SU-DHL-6 (cell line): Measurements from ENCODE around the gene BAZ1A.

Source experiments
- EZH2phosphoT487 ChIP-seq: fragments of 200-600 bp; sonication (generic), shearing (Covaris generic); conservative IDR thresholded peaks from 2 replicates; pipeline ENCODE4 v1.6.1; 2018; ENCODE audit warnings: mild to moderate bottlenecking, antibody characterized with exemption, low read length, moderate library complexity, mixed read lengths
- TF ChIP-seq, protein P1 (sequence below): fragments of 200-600 bp; sonication (generic); IDR thresholded peaks from one replicate; pipeline ENCODE4 v1.5.1; 2017; ENCODE audit warnings: antibody characterized with exemption, mild to moderate bottlenecking, low read length, moderate library complexity; ENCODE audit not compliant: insufficient read depth, poor library complexity, severe bottlenecking

DNA sequence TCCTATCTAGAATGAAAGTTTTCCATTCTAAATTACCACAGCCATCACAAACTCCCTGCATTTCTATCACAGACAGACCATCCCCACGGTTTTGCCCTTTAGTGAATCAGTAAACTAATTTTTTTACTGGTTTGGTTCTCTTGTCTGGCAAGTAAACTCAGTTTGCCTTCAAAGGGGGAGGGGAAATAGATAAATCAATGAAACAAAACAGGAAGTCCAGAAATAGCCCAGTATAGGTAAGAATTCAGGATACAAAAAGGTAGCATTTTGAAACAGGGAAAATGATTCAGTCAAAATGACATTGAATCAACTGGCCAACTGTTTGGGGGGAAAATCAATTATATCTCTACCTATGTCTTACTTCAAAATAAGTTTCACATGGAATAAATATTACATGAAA lies 15.8 kb upstream of the BAZ1A start:
- TF ChIP-seq, protein P1, sequence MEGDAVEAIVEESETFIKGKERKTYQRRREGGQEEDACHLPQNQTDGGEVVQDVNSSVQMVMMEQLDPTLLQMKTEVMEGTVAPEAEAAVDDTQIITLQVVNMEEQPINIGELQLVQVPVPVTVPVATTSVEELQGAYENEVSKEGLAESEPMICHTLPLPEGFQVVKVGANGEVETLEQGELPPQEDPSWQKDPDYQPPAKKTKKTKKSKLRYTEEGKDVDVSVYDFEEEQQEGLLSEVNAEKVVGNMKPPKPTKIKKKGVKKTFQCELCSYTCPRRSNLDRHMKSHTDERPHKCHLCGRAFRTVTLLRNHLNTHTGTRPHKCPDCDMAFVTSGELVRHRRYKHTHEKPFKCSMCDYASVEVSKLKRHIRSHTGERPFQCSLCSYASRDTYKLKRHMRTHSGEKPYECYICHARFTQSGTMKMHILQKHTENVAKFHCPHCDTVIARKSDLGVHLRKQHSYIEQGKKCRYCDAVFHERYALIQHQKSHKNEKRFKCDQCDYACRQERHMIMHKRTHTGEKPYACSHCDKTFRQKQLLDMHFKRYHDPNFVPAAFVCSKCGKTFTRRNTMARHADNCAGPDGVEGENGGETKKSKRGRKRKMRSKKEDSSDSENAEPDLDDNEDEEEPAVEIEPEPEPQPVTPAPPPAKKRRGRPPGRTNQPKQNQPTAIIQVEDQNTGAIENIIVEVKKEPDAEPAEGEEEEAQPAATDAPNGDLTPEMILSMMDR, result no peak
- TF ChIP-seq EZH2phosphoT487, result no peak
